Measurements from ENCODE around the gene TMEM200C. TPM values are rescaled to one million over a fixed set of nuclear protein-coding genes. Genes with fewer than 3 reads are reported as not detected.

The TMEM200C gene
- total and polyA plus RNA-seq, 11 donors, result 0.15 to 3.4 (median 0.45) TPM

DNA sequence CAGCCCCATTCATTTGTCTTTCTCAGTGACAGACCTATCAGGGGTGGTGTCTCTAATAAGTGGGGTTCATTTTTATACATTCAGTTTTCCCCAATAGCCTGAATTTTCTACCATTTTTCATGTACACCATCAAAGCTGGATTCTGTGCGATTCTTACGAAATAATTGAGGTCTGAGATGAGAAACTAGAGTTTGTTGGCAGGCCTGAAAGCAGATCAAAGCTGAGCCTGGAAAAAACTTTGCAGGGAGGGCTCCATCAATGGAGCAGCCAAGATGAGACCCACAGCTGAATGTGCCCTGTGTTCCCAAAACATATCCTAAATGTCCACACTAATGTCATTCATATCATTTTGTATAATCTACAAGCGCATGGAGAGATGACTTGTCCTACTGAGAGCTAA is 4.5 kb upstream of the TMEM200C start:
- TF ChIP-seq, protein P1, sequence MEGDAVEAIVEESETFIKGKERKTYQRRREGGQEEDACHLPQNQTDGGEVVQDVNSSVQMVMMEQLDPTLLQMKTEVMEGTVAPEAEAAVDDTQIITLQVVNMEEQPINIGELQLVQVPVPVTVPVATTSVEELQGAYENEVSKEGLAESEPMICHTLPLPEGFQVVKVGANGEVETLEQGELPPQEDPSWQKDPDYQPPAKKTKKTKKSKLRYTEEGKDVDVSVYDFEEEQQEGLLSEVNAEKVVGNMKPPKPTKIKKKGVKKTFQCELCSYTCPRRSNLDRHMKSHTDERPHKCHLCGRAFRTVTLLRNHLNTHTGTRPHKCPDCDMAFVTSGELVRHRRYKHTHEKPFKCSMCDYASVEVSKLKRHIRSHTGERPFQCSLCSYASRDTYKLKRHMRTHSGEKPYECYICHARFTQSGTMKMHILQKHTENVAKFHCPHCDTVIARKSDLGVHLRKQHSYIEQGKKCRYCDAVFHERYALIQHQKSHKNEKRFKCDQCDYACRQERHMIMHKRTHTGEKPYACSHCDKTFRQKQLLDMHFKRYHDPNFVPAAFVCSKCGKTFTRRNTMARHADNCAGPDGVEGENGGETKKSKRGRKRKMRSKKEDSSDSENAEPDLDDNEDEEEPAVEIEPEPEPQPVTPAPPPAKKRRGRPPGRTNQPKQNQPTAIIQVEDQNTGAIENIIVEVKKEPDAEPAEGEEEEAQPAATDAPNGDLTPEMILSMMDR (IDR thresholded peaks at IDR 0.05), result no peak
- no peak for TF ChIP-seq POLR2A (IDR thresholded peaks at IDR 0.05)
- intact Hi-C loops (cut with DNase I), result loop anchor here in 2 of 10 donors (10.0 kb wide), 4 partner anchors 65 to 415 kb away; no protein-coding TSS in a partner anchor
- H3K27ac ChIP-seq, result no peak overlapping the region

DNA sequence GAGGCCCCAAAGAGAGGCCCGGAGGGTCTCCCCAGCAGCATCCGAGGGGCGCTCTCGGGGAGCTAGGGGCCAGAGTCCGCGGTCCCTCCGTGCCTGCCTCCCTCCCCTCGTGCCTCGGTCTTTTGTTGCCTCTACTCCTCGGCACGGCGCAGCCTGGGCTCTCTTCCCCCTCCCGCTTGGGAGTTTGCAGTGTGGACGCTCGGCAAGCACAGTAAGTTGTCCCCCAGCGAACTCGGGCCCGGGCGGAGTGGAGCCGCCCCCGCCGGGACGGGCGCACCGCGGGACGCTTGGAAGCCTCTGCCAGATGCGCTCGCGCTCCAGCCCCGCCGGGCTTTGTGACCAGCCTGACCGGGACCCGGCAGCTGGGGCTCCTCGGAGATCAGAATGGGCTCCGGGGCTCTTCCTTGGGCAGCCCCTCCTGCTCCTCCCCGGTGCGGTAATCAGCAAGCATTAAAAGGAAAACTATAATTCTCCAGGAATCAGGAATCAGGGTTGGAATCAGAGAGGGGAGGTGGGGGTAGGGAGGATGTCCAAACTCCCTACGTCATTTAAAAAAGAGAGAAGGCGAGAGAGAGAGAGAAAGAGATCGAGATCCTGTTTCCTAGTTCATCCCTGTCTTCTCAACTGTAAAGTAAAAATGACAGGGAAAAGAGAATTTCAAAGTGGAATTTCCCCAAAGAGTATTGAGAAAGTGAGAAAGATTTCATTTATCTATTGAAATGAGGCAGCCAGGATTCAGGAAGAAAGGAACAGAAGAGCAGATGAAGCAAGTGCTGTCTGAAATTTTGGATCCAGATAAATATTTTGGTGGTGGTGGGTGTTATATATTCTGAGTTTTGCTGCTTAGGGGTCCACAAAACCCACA is 786 bp upstream of the TMEM200C start:
- TF ChIP-seq POLR2A (IDR thresholded peaks at IDR 0.05), result no peak
- TF ChIP-seq, protein P1 (IDR thresholded peaks at IDR 0.05), result no peak
- ATAC-seq (peak; percentile 51 to 74 (median 60)), DNase-seq (peak; percentile 22 to 66 (median 49))
- no peaks in the 10 kb centered on the region for H3K36me3 ChIP-seq
- peak overlapping the region; percentile 15 to 66 (median 48) for H3K4me3 ChIP-seq
- WGBS, 4 donors, result 1 to 12% (median 6%) methylated on average over 11 to 41 of the region's 41 CpGs
- peaks cover 0 to 27% (median 8%) of the 10 kb centered on the region in 12 donors for H3K4me1 ChIP-seq
- peak overlapping the region in 8 of 12 donors; percentile 3 to 81 (median 52) for H3K27ac ChIP-seq
- intact Hi-C loops (cut with DNase I), result loop anchor here in 2 of 10 donors (10.0 kb wide), 4 partner anchors 69 to 419 kb away; no protein-coding TSS in a partner anchor
- peaks cover 21 to 83% (median 44%) of the 10 kb centered on the region in 9 donors for H3K27me3 ChIP-seq
- H3K9me3 ChIP-seq, result no peaks in the 10 kb centered on the region

More for the DNA sequence above, 4.5 kb upstream of the TMEM200C start:
- ATAC-seq, result no peak
- no peaks in the 10 kb centered on the region for H3K9me3 ChIP-seq
- no peak for DNase-seq
- H3K4me1 ChIP-seq, result peaks cover 0 to 14% (median 6%) of the 10 kb centered on the region in 12 donors
- H3K27me3 ChIP-seq, result peaks cover 2 to 74% (median 16%) of the 10 kb centered on the region in 9 donors
- 89 to 96% (median 91%) methylated on average over 3 of the region's 3 CpGs for WGBS, 4 donors
- H3K36me3 ChIP-seq, result no peaks in the 10 kb centered on the region
- no peak overlapping the region for H3K4me3 ChIP-seq

DNA sequence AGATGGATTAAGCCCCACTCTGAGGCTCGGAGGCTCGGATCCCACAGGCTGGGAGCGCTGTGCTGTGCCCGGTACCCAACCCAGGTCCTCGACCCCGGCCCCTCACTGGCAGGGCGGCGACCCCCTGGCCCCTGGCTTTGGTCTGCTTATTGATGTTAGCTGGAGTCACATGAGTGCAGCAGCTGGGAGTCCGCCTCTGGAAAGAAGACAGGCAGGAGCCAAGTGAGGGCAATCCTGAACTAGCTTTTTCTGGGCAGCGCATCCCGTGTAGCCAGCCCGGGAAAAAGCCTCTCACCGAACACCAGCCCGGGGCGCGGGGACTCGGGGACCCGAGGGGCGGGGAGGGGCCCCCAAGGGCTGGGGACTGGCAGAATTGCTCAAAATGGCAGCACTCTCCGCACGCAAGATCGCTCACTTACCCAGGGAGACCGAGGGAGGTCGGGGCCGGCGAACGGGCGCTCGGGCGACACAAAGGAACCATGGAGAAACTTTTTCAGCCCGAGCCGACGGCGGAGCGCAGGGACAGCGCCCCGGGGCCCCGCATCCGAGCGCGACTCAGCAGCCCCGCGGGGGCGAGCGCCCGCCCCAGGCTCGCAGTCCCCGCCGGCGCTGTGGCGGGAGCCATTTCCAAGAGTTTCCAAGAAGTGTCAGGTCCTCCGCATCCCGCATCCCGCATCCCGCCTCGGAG is 567 bp downstream of the TMEM200C start:
- no peaks in the 10 kb centered on the region for H3K36me3 ChIP-seq
- peak in 2 of 5 donors; percentile 9 to 60 for DNase-seq
- H3K27ac ChIP-seq, result peak overlapping the region in 6 of 12 donors; percentile 14 to 81 (median 41)
- ATAC-seq, result peak in 1 of 4 donors; percentile 3
- peaks cover 0 to 38% (median 8%) of the 10 kb centered on the region in 12 donors for H3K4me1 ChIP-seq
- H3K4me3 ChIP-seq, result peak overlapping the region; percentile 22 to 66 (median 52)
- intact Hi-C loops (cut with DNase I), result loop anchor here in 3 of 10 donors (5.0 to 10.0 kb wide), 6 partner anchors 70 to 518 kb away; partner anchors contain the start of gene L3MBTL4 (in 1 of the 3)
- TF ChIP-seq, protein P1 (IDR thresholded peaks at IDR 0.05), result no peak
- TF ChIP-seq POLR2A (IDR thresholded peaks at IDR 0.05), result no peak
- peaks cover 21 to 91% (median 49%) of the 10 kb centered on the region in 9 donors for H3K27me3 ChIP-seq
- 1 to 3% (median 1%) methylated on average over 30 to 56 of the region's 56 CpGs for WGBS, 4 donors
- H3K9me3 ChIP-seq, result no peaks in the 10 kb centered on the region

Data from heart left ventricle (tissue), 16 donors.